HEK293 (cell line): ENCODE results near the gene DNAH9.

Experiments used
- CTCF ChIA-PET: fragments of 350-600 bp; formaldehyde crosslinking; extraction: SDS; loops from one replicate; lab custom pipeline; 2021; ENCODE audit warnings: antibody characterized with exemption; lab: Yijun Ruan, JAX
- POLR2A ChIA-PET: fragments of 300-600 bp; formaldehyde crosslinking; extraction: SDS; loops from one replicate; lab custom pipeline; 2020; ENCODE audit warnings: antibody characterized with exemption, inconsistent platforms; lab: Yijun Ruan, JAX
- H3K27ac ChIP-seq: fragments of 200-500 bp; sonication (Bioruptor generic); 2 replicates; pipeline ENCODE4 v1.5.1; 2014; ENCODE audit warnings: low read depth, low read length, control low read depth, inconsistent platforms; ENCODE audit errors: extremely low read depth
- H3K36me3 ChIP-seq, 2 experiments: fragments of 200-500 bp in 1 of 2; sonication (Bioruptor generic) in 1 of 2; 1 replicate in 1 of 2; 2 replicates in 1 of 2; pipeline ENCODE4 v1.5.1; 2014 to 2017; ENCODE audit warnings: inconsistent platforms in 2 of 2, low read length in 2 of 2; ENCODE audit not compliant: control insufficient read depth in 2 of 2, insufficient read depth in 1 of 2
- H3K4me1 ChIP-seq: fragments of 200-500 bp; sonication (Bioruptor generic); 2 replicates; pipeline ENCODE4 v1.5.1; 2014; ENCODE audit warnings: mild to moderate bottlenecking, low read length, inconsistent platforms; ENCODE audit not compliant: control insufficient read depth, insufficient read depth
- H3K4me3 ChIP-seq: 2 replicates; pipeline ENCODE4 v1.5.1; 2011; ENCODE audit warnings: low read depth, mild to moderate bottlenecking, control low read depth, low read length, moderate library complexity
- H3K9me3 ChIP-seq: fragments of 200-500 bp; sonication (Bioruptor generic); 2 replicates; pipeline ENCODE4 v1.5.1; 2014; ENCODE audit warnings: low read depth, low read length, inconsistent platforms; ENCODE audit not compliant: control insufficient read depth, insufficient read depth
- GFI1B ChIP-seq: fragments of 450-650 bp; formaldehyde crosslinking; IDR thresholded peaks from 2 replicates; pipeline ENCODE4 v1.5.1; 2016; ENCODE audit warnings: missing biosample characterization, missing genetic modification characterization
- GLIS2 ChIP-seq: fragments of 450-650 bp; formaldehyde crosslinking; IDR thresholded peaks from 2 replicates; pipeline ENCODE4 v1.5.1; 2016; ENCODE audit warnings: missing biosample characterization, missing genetic modification characterization
- ZBTB20 ChIP-seq: fragments of 450-650 bp; formaldehyde crosslinking; IDR thresholded peaks from 2 replicates; pipeline ENCODE4 v1.5.1; 2016; ENCODE audit warnings: missing biosample characterization, missing genetic modification characterization
- ZNF221 ChIP-seq: fragments of 450-650 bp; formaldehyde crosslinking; IDR thresholded peaks from 2 replicates; pipeline ENCODE4 v1.5.1; 2017; ENCODE audit warnings: missing biosample characterization, missing genetic modification characterization, borderline replicate concordance
- ZNF426 ChIP-seq: fragments of 450-650 bp; formaldehyde crosslinking; IDR thresholded peaks from 2 replicates; pipeline ENCODE4 v1.5.1; 2017; ENCODE audit warnings: missing biosample characterization, missing genetic modification characterization, mild to moderate bottlenecking, inconsistent platforms, moderate library complexity
- ZNF530 ChIP-seq: fragments of 450-650 bp; formaldehyde crosslinking; IDR thresholded peaks from 2 replicates; pipeline ENCODE4 v1.5.1; 2016; ENCODE audit warnings: low read depth, missing biosample characterization, missing genetic modification characterization
- ZNF629 ChIP-seq: fragments of 450-650 bp; formaldehyde crosslinking; IDR thresholded peaks from 2 replicates; pipeline ENCODE4 v1.5.1; 2017; ENCODE audit warnings: missing biosample characterization, missing genetic modification characterization
- TF ChIP-seq, protein P1 (sequence below): fragments of 450-650 bp; formaldehyde crosslinking; conservative IDR thresholded peaks from 2 replicates; pipeline ENCODE4 v1.5.1; 2016; ENCODE audit warnings: low read depth, missing biosample characterization, missing genetic modification characterization
- TF ChIP-seq, protein P2 (sequence below): fragments of 450-650 bp; formaldehyde crosslinking; IDR thresholded peaks from 2 replicates; pipeline ENCODE4 v1.5.1; 2016; ENCODE audit warnings: missing biosample characterization, missing genetic modification characterization
- TF ChIP-seq, protein P3 (sequence below): fragments of 450-650 bp; IDR thresholded peaks from 2 replicates; pipeline ENCODE4 v1.5.1; 2018; ENCODE audit warnings: missing biosample characterization, mild to moderate bottlenecking, missing genetic modification characterization
- TF ChIP-seq, protein P4 (sequence below): fragments of 450-650 bp; formaldehyde crosslinking; IDR thresholded peaks from 2 replicates; pipeline ENCODE4 v1.5.1; 2016; ENCODE audit warnings: missing biosample characterization, missing genetic modification characterization
- TF ChIP-seq, protein P5 (sequence below): fragments of 450-650 bp; formaldehyde crosslinking; IDR thresholded peaks from 2 replicates; pipeline ENCODE4 v1.5.1; 2016; ENCODE audit warnings: missing biosample characterization, missing genetic modification characterization, borderline replicate concordance
- TF ChIP-seq, protein P6 (sequence below): fragments of 450-650 bp; formaldehyde crosslinking; IDR thresholded peaks from 2 replicates; pipeline ENCODE4 v1.5.1; 2017; ENCODE audit warnings: missing biosample characterization, missing genetic modification characterization

Gene DNAH9

DNA sequence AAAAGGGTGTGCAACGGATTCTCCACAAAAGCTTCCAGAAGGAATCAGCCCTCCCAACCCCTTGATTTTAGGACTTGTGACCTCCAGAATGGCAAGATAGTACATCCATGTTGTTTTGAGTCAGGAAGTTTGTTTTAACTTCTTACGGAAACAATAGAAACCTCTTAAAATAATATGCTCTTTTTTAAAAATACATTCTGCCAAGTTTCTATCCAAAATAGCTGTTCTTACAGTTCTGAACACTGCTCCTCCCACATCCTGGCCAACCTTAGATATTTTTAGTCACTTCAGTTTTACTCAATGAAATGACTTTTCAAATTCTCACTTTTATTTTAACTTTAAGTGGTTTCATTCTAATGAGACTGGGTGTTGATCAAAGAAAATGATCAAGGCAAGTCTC lies 242.6 kb downstream of the DNAH9 start (continued):
- TF ChIP-seq, protein P1, sequence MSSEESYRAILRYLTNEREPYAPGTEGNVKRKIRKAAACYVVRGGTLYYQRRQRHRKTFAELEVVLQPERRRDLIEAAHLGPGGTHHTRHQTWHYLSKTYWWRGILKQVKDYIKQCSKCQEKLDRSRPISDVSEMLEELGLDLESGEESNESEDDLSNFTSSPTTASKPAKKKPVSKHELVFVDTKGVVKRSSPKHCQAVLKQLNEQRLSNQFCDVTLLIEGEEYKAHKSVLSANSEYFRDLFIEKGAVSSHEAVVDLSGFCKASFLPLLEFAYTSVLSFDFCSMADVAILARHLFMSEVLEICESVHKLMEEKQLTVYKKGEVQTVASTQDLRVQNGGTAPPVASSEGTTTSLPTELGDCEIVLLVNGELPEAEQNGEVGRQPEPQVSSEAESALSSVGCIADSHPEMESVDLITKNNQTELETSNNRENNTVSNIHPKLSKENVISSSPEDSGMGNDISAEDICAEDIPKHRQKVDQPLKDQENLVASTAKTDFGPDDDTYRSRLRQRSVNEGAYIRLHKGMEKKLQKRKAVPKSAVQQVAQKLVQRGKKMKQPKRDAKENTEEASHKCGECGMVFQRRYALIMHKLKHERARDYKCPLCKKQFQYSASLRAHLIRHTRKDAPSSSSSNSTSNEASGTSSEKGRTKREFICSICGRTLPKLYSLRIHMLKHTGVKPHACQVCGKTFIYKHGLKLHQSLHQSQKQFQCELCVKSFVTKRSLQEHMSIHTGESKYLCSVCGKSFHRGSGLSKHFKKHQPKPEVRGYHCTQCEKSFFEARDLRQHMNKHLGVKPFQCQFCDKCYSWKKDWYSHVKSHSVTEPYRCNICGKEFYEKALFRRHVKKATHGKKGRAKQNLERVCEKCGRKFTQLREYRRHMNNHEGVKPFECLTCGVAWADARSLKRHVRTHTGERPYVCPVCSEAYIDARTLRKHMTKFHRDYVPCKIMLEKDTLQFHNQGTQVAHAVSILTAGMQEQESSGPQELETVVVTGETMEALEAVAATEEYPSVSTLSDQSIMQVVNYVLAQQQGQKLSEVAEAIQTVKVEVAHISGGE = no peak
- TF ChIP-seq, protein P2, sequence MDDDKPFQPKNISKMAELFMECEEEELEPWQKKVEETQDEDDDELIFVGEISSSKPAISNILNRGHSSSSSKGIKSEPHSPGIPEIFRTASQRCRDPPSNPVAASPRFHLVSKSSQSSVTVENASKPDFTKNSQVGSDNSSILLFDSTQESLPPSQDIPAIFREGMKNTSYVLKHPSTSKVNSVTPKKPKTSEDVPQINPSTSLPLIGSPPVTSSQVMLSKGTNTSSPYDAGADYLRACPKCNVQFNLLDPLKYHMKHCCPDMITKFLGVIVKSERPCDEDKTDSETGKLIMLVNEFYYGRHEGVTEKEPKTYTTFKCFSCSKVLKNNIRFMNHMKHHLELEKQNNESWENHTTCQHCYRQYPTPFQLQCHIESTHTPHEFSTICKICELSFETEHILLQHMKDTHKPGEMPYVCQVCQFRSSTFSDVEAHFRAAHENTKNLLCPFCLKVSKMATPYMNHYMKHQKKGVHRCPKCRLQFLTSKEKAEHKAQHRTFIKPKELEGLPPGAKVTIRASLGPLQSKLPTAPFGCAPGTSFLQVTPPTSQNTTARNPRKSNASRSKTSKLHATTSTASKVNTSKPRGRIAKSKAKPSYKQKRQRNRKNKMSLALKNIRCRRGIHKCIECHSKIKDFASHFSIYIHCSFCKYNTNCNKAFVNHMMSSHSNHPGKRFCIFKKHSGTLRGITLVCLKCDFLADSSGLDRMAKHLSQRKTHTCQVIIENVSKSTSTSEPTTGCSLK (tag by site-specific recombination) = no peak
- no peak for TF ChIP-seq ZNF629 (tag by site-specific recombination)
- TF ChIP-seq, protein P3, sequence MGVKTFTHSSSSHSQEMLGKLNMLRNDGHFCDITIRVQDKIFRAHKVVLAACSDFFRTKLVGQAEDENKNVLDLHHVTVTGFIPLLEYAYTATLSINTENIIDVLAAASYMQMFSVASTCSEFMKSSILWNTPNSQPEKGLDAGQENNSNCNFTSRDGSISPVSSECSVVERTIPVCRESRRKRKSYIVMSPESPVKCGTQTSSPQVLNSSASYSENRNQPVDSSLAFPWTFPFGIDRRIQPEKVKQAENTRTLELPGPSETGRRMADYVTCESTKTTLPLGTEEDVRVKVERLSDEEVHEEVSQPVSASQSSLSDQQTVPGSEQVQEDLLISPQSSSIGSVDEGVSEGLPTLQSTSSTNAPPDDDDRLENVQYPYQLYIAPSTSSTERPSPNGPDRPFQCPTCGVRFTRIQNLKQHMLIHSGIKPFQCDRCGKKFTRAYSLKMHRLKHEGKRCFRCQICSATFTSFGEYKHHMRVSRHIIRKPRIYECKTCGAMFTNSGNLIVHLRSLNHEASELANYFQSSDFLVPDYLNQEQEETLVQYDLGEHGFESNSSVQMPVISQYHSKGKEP (tag by site-specific recombination) = no peak
- no peak for TF ChIP-seq GLIS2 (tag by site-specific recombination)
- no peak for TF ChIP-seq ZNF530 (tag by site-specific recombination)
- TF ChIP-seq ZBTB20 (tag by site-specific recombination) = no peak

DNA sequence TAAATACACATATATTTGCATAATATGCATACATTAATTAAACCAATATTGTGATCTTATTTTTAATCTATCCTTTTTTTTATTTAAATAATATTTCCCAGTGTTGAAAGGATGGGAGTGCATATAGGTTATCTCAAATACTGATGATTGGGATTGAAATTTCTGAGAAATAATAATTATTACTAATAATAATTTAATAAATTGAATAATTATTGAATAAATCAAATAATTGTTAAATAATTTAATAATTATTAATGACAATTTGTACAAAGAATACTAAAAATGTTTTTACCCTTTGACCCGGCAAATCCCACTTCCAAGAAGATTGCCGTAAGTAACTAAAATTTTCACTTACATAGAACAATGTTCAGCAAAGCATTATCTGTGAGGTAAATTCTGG lies 250.1 kb downstream of the DNAH9 start:
- no peaks in the 10 kb centered on the region for H3K9me3 ChIP-seq
- H3K27ac ChIP-seq = no peak overlapping the region
- no peaks in the 10 kb centered on the region for H3K36me3 ChIP-seq
- H3K4me3 ChIP-seq = no peak overlapping the region
- ChIA-PET POLR2A (no interaction called here), CTCF (no interaction called here)
- H3K4me1 ChIP-seq = no peaks in the 10 kb centered on the region
- TF ChIP-seq ZNF426 (no peak), ZNF221 (no peak), GFI1B (no peak)
- TF ChIP-seq, protein P4, sequence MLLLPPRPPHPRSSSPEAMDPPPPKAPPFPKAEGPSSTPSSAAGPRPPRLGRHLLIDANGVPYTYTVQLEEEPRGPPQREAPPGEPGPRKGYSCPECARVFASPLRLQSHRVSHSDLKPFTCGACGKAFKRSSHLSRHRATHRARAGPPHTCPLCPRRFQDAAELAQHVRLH (tag by site-specific recombination) = no peak
- TF ChIP-seq, protein P5, sequence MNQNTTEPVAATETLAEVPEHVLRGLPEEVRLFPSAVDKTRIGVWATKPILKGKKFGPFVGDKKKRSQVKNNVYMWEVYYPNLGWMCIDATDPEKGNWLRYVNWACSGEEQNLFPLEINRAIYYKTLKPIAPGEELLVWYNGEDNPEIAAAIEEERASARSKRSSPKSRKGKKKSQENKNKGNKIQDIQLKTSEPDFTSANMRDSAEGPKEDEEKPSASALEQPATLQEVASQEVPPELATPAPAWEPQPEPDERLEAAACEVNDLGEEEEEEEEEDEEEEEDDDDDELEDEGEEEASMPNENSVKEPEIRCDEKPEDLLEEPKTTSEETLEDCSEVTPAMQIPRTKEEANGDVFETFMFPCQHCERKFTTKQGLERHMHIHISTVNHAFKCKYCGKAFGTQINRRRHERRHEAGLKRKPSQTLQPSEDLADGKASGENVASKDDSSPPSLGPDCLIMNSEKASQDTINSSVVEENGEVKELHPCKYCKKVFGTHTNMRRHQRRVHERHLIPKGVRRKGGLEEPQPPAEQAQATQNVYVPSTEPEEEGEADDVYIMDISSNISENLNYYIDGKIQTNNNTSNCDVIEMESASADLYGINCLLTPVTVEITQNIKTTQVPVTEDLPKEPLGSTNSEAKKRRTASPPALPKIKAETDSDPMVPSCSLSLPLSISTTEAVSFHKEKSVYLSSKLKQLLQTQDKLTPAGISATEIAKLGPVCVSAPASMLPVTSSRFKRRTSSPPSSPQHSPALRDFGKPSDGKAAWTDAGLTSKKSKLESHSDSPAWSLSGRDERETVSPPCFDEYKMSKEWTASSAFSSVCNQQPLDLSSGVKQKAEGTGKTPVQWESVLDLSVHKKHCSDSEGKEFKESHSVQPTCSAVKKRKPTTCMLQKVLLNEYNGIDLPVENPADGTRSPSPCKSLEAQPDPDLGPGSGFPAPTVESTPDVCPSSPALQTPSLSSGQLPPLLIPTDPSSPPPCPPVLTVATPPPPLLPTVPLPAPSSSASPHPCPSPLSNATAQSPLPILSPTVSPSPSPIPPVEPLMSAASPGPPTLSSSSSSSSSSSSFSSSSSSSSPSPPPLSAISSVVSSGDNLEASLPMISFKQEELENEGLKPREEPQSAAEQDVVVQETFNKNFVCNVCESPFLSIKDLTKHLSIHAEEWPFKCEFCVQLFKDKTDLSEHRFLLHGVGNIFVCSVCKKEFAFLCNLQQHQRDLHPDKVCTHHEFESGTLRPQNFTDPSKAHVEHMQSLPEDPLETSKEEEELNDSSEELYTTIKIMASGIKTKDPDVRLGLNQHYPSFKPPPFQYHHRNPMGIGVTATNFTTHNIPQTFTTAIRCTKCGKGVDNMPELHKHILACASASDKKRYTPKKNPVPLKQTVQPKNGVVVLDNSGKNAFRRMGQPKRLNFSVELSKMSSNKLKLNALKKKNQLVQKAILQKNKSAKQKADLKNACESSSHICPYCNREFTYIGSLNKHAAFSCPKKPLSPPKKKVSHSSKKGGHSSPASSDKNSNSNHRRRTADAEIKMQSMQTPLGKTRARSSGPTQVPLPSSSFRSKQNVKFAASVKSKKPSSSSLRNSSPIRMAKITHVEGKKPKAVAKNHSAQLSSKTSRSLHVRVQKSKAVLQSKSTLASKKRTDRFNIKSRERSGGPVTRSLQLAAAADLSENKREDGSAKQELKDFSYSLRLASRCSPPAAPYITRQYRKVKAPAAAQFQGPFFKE (tag by site-specific recombination) = no peak
- TF ChIP-seq, protein P6, sequence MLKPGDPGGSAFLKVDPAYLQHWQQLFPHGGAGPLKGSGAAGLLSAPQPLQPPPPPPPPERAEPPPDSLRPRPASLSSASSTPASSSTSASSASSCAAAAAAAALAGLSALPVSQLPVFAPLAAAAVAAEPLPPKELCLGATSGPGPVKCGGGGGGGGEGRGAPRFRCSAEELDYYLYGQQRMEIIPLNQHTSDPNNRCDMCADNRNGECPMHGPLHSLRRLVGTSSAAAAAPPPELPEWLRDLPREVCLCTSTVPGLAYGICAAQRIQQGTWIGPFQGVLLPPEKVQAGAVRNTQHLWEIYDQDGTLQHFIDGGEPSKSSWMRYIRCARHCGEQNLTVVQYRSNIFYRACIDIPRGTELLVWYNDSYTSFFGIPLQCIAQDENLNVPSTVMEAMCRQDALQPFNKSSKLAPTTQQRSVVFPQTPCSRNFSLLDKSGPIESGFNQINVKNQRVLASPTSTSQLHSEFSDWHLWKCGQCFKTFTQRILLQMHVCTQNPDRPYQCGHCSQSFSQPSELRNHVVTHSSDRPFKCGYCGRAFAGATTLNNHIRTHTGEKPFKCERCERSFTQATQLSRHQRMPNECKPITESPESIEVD (tag by site-specific recombination) = no peak
